PFSK-1 (cell line): ENCODE measurements around the gene SLC22A7.

ENCODE experiments used
- FOXP2 ChIP-seq: optimal IDR thresholded peaks from 2 replicates; pipeline ENCODE3; 2011; ENCODE audit warnings: borderline replicate concordance, control low read depth, inconsistent platforms; ENCODE audit not compliant: insufficient read depth; ENCODE audit errors: extremely low read length, extremely low read depth
- POLR2AphosphoS5 ChIP-seq: IDR thresholded peaks from 2 replicates; pipeline ENCODE4 v1.6.1; 2012; ENCODE audit warnings: low read depth, mild to moderate bottlenecking, control low read depth, low read length, moderate library complexity
- REST ChIP-seq, 2 experiments: IDR thresholded peaks; 2 replicates each; pipeline versions ENCODE4 v1.6.1 to v1.8.0; 2011 to 2012; ENCODE audit warnings: low read depth in 2 of 2, low read length in 2 of 2, control low read depth in 1 of 2, inconsistent platforms in 1 of 2, mild to moderate bottlenecking in 1 of 2, moderate library complexity in 1 of 2; ENCODE audit not compliant: insufficient read depth in 1 of 2
- SIN3A ChIP-seq: IDR thresholded peaks from 2 replicates; pipeline ENCODE4 v1.6.1; 2012; ENCODE audit warnings: mild to moderate bottlenecking, low read length, moderate library complexity, borderline replicate concordance; ENCODE audit not compliant: insufficient read depth
- TAF1 ChIP-seq: IDR thresholded peaks from 2 replicates; pipeline ENCODE4 v1.6.1; 2012; ENCODE audit warnings: low read length, control low read depth, borderline replicate concordance; ENCODE audit not compliant: insufficient read depth

The SLC22A7 gene

GRCh38 chr6:43258807-43259686 is 39.0 kb upstream of the SLC22A7 start:
- TF ChIP-seq SIN3A (no peak), POLR2AphosphoS5 (no peak), REST (IDR thresholded peaks at IDR 0.05; ENCODE audit: insufficient read depth in 1 of 2, low read depth in 2 of 2, low read length in 2 of 2) (no peak), TAF1 (no peak), FOXP2 (no peak)

GRCh38 chr6:43260791-43261190 is 37.3 kb upstream of the SLC22A7 start:
- TF ChIP-seq REST (IDR thresholded peaks at IDR 0.05; ENCODE audit: insufficient read depth in 1 of 2, low read depth in 2 of 2, low read length in 2 of 2) = no peak
- no peak for TF ChIP-seq TAF1
- TF ChIP-seq SIN3A = no peak
- no peak for TF ChIP-seq FOXP2
- no peak for TF ChIP-seq POLR2AphosphoS5

GRCh38 chr6:43261198-43261597 is 36.9 kb upstream of the SLC22A7 start:
- no peak for TF ChIP-seq SIN3A
- TF ChIP-seq FOXP2 = no peak
- TF ChIP-seq REST (IDR thresholded peaks at IDR 0.05; ENCODE audit: insufficient read depth in 1 of 2, low read depth in 2 of 2, low read length in 2 of 2) = no peak
- no peak for TF ChIP-seq TAF1
- TF ChIP-seq POLR2AphosphoS5 = no peak

GRCh38 chr6:43262000-43262779 is 35.9 kb upstream of the SLC22A7 start:
- TF ChIP-seq SIN3A (no peak), POLR2AphosphoS5 (no peak), REST (IDR thresholded peaks at IDR 0.05; ENCODE audit: insufficient read depth in 1 of 2, low read depth in 2 of 2, low read length in 2 of 2) (no peak), FOXP2 (no peak), TAF1 (no peak)
